Measurements from ENCODE around the gene PPAN.

Gene PPAN

GRCh38 chr19:10106100-10106936 is at the start of gene PPAN:
Gene PPAN, plus strand, starts transcription at chr19:10106362. Its CDS starts 33 bp downstream, at chr19:10106395.
- peaks cover 4% of the 10 kb centered on the region for H3K4me1 ChIP-seq (ENCODE audit: control insufficient read depth, low read depth, low read length)
- peak within 1 kb of the TSS; percentile 78 for H3K27ac ChIP-seq (ENCODE audit: low read length)
- H3K36me3 ChIP-seq (ENCODE audit: control insufficient read depth, low read depth, low read length), result peaks cover 35% of the 10 kb centered on the region
- H3K27me3 ChIP-seq (ENCODE audit: control insufficient read depth, insufficient read depth, low read length), result no peaks in the 10 kb centered on the region
- no peaks in the 10 kb centered on the region for H3K9me3 ChIP-seq (ENCODE audit: control insufficient read depth, low read depth, low read length)
- H3K4me3 ChIP-seq (ENCODE audit: low read length), result peak within 1 kb of the TSS; percentile 92
- peak within 1 kb of the TSS; percentile 92 for H3K9ac ChIP-seq (ENCODE audit: low read length)

GRCh38 chr19:10061717-10062310 is 44.3 kb upstream of the PPAN start:
- H3K4me3 ChIP-seq (ENCODE audit: low read length), result no peak overlapping the region
- no peaks in the 10 kb centered on the region for H3K9me3 ChIP-seq (ENCODE audit: control insufficient read depth, low read depth, low read length)
- no peaks in the 10 kb centered on the region for H3K4me1 ChIP-seq (ENCODE audit: control insufficient read depth, low read depth, low read length)
- H3K36me3 ChIP-seq (ENCODE audit: control insufficient read depth, low read depth, low read length), result no peaks in the 10 kb centered on the region
- H3K9ac ChIP-seq (ENCODE audit: low read length), result no peak overlapping the region
- H3K27me3 ChIP-seq (ENCODE audit: control insufficient read depth, insufficient read depth, low read length), result peaks cover 11% of the 10 kb centered on the region
- no peak overlapping the region for H3K27ac ChIP-seq (ENCODE audit: low read length)

- Histone ChIP-seq H3K9ac (ENCODE audit: low read length) (no peak overlapping the region), H3K27me3 (ENCODE audit: control insufficient read depth, insufficient read depth, low read length) (peaks cover 2% of the 10 kb centered on the region), H3K27ac (ENCODE audit: low read length) (no peak overlapping the region)
These were observed 38.0 kb upstream of the PPAN start for GRCh38 chr19:10068205-10068604.

DNA sequence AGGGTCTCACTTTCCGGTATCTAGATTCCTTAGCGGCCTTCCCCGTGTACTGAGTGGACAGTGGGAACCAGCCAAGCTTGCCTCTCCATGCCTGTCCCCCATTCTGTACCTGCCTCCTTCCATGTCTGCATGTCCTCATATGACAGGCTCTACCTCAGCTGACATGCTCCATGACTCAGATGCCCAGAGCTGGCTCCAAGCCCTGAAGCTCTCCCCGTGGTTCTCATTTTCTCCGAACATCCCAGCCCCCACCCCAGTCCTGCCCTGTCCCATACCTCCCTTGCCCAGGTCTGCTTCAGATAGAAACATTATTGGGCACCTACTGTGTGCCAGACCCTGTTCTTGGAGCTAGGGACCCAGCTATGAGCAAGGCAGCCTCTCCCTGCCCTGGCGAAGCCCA is 37.1 kb upstream of the PPAN start:
- no peak overlapping the region for H3K4me3 ChIP-seq (ENCODE audit: low read length)
- H3K9me3 ChIP-seq (ENCODE audit: control insufficient read depth, low read depth, low read length), result no peaks in the 10 kb centered on the region
- H3K4me1 ChIP-seq (ENCODE audit: control insufficient read depth, low read depth, low read length), result peaks cover 3% of the 10 kb centered on the region
- H3K9ac ChIP-seq (ENCODE audit: low read length), result no peak overlapping the region
- no peak overlapping the region for H3K27ac ChIP-seq (ENCODE audit: low read length)
- H3K27me3 ChIP-seq (ENCODE audit: control insufficient read depth, insufficient read depth, low read length), result no peaks in the 10 kb centered on the region
- no peaks in the 10 kb centered on the region for H3K36me3 ChIP-seq (ENCODE audit: control insufficient read depth, low read depth, low read length)

More at GRCh38 chr19:10068205-10068604, 38.0 kb upstream of the PPAN start:
- Histone ChIP-seq H3K36me3 (ENCODE audit: control insufficient read depth, low read depth, low read length) (no peaks in the 10 kb centered on the region), H3K4me3 (ENCODE audit: low read length) (no peak overlapping the region), H3K9me3 (ENCODE audit: control insufficient read depth, low read depth, low read length) (no peaks in the 10 kb centered on the region), H3K4me1 (ENCODE audit: control insufficient read depth, low read depth, low read length) (peaks cover 3% of the 10 kb centered on the region)

DNA sequence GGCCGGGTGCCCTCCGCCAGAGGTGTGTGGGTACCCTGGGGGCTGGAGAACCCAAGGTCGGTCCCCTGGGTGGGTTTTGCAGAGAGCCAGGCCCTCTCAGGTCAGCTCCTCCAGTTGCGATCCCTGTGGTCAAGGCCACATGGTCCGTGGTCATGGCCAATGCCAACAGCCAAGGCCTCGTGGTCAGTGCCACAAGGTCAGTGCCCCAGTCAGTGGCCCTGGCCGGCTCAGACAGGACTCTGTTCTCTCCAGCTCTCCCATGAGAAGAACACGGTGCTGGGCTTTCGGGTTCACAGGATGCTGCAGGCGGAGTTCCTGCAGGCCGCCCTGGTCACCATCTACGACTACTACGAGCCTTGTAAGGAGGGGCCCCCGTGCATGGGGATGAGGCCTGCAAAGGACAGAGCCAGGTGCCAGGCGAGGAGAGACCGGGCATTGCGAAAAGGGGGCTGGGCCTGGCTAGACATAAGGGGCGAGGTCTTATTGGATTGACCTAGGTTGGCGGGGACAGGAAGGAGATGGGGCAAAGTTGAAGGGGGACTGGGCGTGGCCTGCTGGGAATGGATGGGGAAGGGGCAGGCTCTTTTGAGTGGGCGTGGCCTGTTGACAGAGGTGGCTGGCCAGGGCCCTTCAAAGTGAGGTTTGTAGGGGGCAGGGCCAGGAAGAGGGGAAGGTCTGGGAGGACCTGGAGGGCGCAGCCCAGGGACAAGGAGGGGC is 35.3 kb upstream of the PPAN start:
- Histone ChIP-seq H3K9me3 (ENCODE audit: control insufficient read depth, low read depth, low read length) (no peaks in the 10 kb centered on the region), H3K9ac (ENCODE audit: low read length) (no peak overlapping the region), H3K27me3 (ENCODE audit: control insufficient read depth, insufficient read depth, low read length) (no peaks in the 10 kb centered on the region), H3K36me3 (ENCODE audit: control insufficient read depth, low read depth, low read length) (no peaks in the 10 kb centered on the region), H3K4me1 (ENCODE audit: control insufficient read depth, low read depth, low read length) (peaks cover 3% of the 10 kb centered on the region), H3K27ac (ENCODE audit: low read length) (no peak overlapping the region), H3K4me3 (ENCODE audit: low read length) (no peak overlapping the region)

DNA sequence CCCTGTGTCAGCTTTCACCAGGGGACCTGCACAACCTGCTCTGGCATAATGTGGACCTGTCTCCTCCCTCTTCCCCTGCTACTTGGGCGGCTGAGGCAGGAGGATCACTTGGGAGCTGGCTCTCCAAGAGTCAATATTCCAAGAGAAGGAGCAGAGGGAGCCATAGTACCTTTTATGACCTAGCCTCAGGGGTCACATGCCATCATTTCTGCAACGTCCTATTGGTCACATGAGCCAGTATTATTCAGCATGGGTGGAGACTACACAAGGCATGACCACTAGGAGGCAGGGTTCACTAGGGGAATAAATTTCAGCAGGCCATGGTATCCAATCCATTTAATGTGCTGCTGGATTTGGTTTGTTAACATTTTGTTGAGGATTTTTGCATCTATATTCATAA is 32.0 kb upstream of the PPAN start:
- Histone ChIP-seq H3K9ac (ENCODE audit: low read length) (no peak overlapping the region), H3K4me3 (ENCODE audit: low read length) (no peak overlapping the region), H3K27ac (ENCODE audit: low read length) (no peak overlapping the region), H3K36me3 (ENCODE audit: control insufficient read depth, low read depth, low read length) (no peaks in the 10 kb centered on the region), H3K27me3 (ENCODE audit: control insufficient read depth, insufficient read depth, low read length) (peaks cover 6% of the 10 kb centered on the region), H3K9me3 (ENCODE audit: control insufficient read depth, low read depth, low read length) (no peaks in the 10 kb centered on the region), H3K4me1 (ENCODE audit: control insufficient read depth, low read depth, low read length) (no peaks in the 10 kb centered on the region)

DNA sequence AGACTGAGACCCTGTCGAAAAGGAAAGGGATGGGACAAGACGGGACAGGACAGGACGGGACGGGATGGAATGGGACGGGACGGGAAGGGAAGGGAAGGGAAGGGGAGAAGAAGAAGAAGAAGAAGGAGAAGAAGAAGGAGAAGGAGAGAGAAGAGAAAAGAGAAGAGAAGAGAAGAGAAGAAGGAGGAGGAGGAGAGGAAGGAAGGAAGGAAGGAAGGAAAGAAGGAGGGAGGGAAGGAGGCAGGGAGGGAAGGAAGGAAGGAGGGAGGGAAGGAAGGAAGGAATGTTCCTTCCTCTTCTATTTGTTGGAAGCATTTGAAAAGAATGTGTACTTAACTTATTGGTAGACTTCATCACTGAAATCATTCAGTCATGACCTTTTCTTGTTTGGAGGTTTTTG is 29.6 kb upstream of the PPAN start:
- no peak overlapping the region for H3K4me3 ChIP-seq (ENCODE audit: low read length)
- H3K27ac ChIP-seq (ENCODE audit: low read length), result no peak overlapping the region
- H3K4me1 ChIP-seq (ENCODE audit: control insufficient read depth, low read depth, low read length), result no peaks in the 10 kb centered on the region
- no peaks in the 10 kb centered on the region for H3K9me3 ChIP-seq (ENCODE audit: control insufficient read depth, low read depth, low read length)
- no peaks in the 10 kb centered on the region for H3K36me3 ChIP-seq (ENCODE audit: control insufficient read depth, low read depth, low read length)
- peaks cover 6% of the 10 kb centered on the region for H3K27me3 ChIP-seq (ENCODE audit: control insufficient read depth, insufficient read depth, low read length)
- H3K9ac ChIP-seq (ENCODE audit: low read length), result no peak overlapping the region

DNA sequence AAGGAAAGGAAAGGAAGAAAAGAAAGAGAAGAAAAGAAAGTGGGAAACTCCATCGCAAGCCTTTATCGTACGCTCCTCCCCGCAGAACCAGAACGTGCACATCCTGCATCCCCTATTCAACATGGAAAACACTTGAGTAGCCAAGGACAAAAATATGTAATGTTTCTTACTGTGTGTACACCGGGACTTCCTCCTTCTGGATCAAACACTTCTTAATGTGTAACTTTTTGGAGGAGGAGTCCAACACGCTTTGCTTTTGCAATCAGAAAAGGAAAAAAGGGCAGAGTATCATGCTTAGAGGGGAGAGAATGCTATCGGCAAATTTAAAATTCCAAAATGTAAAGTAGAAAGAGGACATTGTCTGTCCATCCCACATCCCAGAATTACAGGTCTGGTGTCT is 27.8 kb upstream of the PPAN start:
- H3K36me3 ChIP-seq (ENCODE audit: control insufficient read depth, low read depth, low read length), result no peaks in the 10 kb centered on the region
- H3K27me3 ChIP-seq (ENCODE audit: control insufficient read depth, insufficient read depth, low read length), result peaks cover 6% of the 10 kb centered on the region
- no peak overlapping the region for H3K4me3 ChIP-seq (ENCODE audit: low read length)
- H3K4me1 ChIP-seq (ENCODE audit: control insufficient read depth, low read depth, low read length), result no peaks in the 10 kb centered on the region
- H3K9ac ChIP-seq (ENCODE audit: low read length), result no peak overlapping the region
- no peaks in the 10 kb centered on the region for H3K9me3 ChIP-seq (ENCODE audit: control insufficient read depth, low read depth, low read length)
- H3K27ac ChIP-seq (ENCODE audit: low read length), result no peak overlapping the region

- Histone ChIP-seq H3K27ac (ENCODE audit: low read length) (no peak overlapping the region), H3K4me3 (ENCODE audit: low read length) (no peak overlapping the region), H3K36me3 (ENCODE audit: control insufficient read depth, low read depth, low read length) (no peaks in the 10 kb centered on the region), H3K4me1 (ENCODE audit: control insufficient read depth, low read depth, low read length) (no peaks in the 10 kb centered on the region), H3K9ac (ENCODE audit: low read length) (no peak overlapping the region), H3K9me3 (ENCODE audit: control insufficient read depth, low read depth, low read length) (no peaks in the 10 kb centered on the region), H3K27me3 (ENCODE audit: control insufficient read depth, insufficient read depth, low read length) (peaks cover 6% of the 10 kb centered on the region)
These were observed 27.1 kb upstream of the PPAN start for GRCh38 chr19:10079031-10079453.

GRCh38 chr19:10083911-10084310 is 22.3 kb upstream of the PPAN start:
- no peak overlapping the region for H3K9ac ChIP-seq (ENCODE audit: low read length)
- H3K4me1 ChIP-seq (ENCODE audit: control insufficient read depth, low read depth, low read length), result no peaks in the 10 kb centered on the region
- H3K27me3 ChIP-seq (ENCODE audit: control insufficient read depth, insufficient read depth, low read length), result peaks cover 20% of the 10 kb centered on the region
- H3K27ac ChIP-seq (ENCODE audit: low read length), result no peak overlapping the region
- H3K4me3 ChIP-seq (ENCODE audit: low read length), result no peak overlapping the region
- H3K36me3 ChIP-seq (ENCODE audit: control insufficient read depth, low read depth, low read length), result no peaks in the 10 kb centered on the region
- no peaks in the 10 kb centered on the region for H3K9me3 ChIP-seq (ENCODE audit: control insufficient read depth, low read depth, low read length)

GRCh38 chr19:10084803-10085202 is 21.4 kb upstream of the PPAN start:
- Histone ChIP-seq H3K27ac (ENCODE audit: low read length) (no peak overlapping the region), H3K27me3 (ENCODE audit: control insufficient read depth, insufficient read depth, low read length) (peaks cover 20% of the 10 kb centered on the region), H3K4me1 (ENCODE audit: control insufficient read depth, low read depth, low read length) (no peaks in the 10 kb centered on the region), H3K9me3 (ENCODE audit: control insufficient read depth, low read depth, low read length) (no peaks in the 10 kb centered on the region), H3K36me3 (ENCODE audit: control insufficient read depth, low read depth, low read length) (no peaks in the 10 kb centered on the region), H3K4me3 (ENCODE audit: low read length) (no peak overlapping the region), H3K9ac (ENCODE audit: low read length) (no peak overlapping the region)

Measured in iPS-18a (cell line).